HG02943 (cell line): Measurements from ENCODE around the gene NSUN7.

ENCODE experiments used
- ATAC-seq: cut with Tn5 transposase; IDR thresholded peaks from one replicate; pipeline ENCODE4 v1.9.1; 2021; ENCODE audit warnings: mild to moderate bottlenecking, low read depth, moderate library complexity; ENCODE audit not compliant: unreplicated experiment

The NSUN7 gene

DNA sequence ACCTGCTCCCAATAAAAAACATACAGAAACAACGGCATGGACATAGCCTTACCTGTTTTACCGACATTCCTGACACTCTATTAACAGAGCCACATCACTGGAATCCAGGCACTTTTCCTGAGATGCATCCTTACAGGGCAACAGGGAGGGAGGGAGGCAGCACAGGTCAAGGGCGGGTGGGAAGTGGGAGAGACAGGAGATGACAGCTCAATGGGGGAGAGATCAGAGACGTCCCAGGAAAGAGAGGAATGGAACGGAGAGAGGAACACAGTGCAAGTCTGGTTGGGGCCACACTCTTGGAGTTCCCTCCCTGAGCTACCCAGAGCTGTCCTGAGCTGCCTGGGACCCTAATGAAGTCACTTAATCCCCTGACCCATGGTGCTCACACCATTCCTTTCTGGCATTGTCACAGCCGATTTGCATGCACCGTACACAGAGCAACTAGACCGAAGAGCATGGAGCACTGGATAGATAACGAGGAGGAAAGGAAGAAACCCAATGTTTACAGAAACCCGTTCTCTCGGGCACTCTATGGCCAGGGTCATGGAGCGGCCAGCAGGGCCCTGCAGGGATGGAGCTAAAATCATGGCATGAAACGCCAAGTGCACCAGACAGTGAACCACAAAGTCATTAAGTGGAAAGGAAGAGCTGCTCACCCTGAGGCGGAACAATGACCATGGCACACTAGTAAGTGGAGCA, 93.1 kb downstream of the NSUN7 start:
- no peak for ATAC-seq

DNA sequence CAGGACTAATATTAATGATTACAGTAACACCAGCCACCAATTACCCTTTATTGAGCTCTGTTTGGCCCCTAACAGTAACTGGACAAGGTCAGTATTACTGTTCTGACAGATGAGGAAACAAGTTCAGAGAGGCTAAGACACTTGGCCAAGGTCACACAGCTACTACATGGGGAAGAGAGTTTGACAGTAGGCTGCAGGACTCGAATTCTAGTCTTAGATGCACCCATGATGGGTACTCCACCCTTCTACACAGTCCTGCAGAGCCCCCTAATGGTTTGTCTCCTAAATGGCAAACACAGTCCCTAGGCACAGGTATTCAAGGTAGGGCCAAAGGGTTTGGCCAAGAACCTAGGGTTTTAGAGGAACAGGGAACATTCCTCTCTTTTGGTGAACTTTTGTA, 93.9 kb downstream of the NSUN7 start:
- no peak for ATAC-seq

DNA sequence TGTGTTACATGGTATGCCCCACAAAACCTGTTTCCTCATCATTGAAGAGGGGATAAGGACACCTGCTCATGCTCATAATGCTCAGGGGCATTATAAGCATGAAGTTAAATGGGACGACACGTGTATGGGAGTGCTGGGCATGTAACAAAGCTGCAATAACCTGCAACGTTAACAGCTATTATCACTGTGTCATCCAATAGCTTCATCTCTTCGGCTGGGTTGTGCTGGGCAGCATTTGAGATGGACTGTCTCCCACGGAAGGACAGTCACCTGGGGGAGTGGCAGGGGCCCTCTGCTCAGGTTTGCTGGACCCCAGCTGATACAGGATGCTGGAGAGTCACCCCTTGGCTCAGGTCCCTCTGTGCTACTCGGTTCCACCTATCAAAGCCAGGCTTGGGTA, 94.5 kb downstream of the NSUN7 start:
- ATAC-seq, result no peak

DNA sequence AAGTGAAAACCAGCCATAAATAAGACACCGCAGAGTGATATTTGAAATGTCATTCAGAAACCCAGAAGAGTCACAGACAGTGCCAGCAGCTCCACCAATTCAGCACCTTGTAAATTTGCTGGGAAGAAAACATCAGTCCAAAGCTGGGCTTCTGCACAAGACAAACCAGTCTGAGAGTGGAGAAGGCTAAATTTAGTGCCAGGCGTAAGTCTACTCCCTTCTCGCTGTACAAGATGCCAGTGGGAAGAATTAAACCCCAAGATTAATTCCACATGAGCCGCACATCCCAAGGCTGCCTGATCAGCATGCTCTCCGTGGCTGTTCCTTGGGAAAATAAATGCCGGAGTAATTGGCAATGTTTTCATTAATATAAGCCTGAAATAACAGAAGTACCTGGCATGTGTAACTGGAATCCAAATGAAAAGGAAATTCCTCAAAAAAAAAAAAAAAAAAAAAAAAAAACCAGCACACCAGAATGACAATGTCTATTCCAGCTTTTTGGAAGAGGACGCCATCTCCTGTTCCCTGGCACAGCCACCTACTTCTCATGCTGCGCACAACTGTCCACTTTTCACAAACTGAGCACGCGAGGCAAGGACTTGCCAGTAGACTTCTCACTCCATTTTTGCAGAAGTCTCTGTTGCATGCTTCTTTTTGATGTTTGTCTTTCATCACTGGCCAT, 95.5 kb downstream of the NSUN7 start:
- no peak for ATAC-seq

DNA sequence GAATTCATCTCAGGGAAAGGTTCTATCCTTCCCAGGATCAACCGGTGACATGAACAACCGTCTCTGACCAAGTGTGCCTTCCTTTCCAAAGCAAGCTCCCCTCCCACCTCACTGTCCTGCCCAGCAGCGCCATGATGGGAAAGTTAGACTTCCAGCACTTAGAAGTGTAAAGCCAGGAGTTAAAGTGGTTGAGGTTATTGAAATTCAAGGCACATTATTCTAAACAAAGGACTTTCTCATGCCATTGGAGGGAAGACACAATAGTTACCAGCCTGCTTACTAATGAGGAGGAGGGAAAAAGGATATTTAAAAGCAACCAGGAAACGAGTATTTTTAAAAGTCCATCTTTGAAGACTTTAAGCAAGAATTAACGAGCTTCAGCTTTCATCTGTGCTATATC, 96.8 kb downstream of the NSUN7 start:
- no peak for ATAC-seq

DNA sequence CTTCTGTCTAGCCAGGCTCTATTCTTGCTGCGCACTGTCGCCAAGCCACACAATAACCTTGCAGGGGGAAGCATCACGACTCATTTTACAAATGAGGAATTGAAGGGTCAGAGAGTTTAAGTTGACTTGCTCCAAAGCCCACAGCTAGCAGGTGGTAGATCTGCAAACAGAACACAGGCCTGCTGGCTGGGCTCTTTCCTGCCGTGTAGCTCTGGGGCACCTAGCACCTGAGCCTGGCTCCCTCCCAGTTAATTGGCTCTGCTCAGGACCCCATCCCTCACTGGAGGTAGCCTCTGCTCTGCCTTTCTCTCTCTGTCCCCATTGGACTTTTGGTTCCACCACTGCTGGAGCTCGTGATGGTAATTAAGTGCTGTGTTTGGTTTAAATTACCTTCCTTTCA, 98.5 kb downstream of the NSUN7 start:
- ATAC-seq, result no peak

DNA sequence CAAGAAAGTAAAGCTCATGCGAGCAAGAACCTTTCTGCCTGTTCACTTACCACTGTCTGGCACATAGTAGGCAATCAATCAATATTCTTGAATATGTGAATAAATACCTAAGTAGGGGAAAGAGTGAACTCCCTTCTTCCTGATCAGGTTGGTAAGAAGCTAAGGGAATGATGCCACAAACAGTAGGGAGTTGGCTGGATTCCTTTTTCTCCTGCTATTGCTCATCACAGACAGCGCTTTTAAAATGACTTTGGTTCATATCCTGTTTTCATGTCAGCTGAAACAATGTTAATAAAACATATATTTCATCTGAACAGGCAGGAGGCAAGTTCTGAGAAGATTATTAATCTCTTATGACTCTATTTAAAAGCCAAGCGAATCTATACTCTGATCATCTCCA, 99.2 kb downstream of the NSUN7 start:
- no peak for ATAC-seq

DNA sequence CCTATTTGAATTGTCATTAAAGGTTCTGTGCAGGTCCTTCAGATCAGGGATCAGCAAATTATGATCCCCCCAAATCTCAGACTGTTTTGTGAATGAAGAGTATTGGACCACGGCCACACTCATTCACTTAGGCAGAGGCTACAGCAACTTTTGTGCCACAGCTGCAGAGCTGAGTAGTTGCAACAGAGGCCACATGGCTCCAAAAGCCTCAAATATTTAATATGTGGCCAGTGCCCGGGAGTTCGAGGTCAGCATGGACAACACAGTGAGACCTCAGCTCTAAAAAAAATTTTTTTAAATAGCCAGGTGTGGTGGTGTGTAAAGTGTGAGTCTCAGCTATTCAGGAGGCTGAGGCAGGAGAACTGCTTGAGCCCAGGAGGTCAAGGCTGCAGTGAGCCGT, 100.7 kb downstream of the NSUN7 start:
- ATAC-seq, result no peak

DNA sequence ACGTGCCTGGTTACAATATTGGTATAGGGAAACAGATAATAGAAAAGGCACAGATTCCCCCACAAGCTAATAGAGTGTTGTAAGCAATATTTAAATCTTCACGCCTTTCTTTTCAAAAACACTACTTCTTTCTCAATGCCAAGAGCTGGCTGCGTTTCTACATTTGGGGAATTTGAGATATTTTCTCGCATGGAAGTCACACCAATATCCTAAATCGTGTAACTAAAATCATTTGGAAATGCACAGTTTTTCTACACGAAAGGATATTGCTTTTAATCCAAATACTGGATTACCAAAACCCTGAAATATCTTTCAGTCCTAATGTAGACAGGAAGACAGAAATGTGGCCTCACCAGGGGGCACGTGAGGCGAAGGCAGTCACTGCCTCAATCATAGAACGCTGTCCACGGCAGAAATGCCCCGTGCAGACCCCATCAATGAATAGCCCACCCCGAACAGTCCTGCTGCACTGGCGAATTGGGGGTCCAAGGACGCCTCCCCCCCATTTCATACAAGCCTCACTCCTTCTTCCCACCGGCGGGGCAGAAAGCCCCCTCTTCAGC, 106.6 kb downstream of the NSUN7 start:
- no peak for ATAC-seq

DNA sequence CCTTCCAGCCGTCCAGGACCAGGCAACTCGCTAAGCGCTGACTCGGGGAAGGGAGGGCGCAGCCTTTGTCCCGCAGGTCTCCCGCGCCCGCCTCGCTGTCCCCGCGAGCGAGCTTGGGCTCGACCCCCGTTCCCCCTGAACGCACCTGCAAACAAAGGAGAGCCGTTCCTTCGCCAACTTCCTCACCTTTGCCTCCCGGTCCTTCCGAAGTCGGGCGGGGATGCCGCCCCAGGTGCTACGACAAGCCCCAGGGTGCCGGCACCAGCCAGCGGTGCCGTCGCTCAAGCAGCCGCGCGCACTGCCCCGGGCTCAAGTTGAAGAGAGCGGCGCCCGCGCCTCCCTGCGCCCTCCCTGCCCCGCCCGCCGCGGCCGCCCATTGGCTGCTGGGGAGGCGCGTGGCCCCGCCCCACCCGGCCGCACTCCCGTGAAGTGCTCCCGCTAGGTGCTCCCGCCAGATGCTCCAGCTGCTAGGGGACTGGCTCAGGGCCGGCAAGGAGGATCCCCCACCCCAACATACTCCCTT, 107.1 kb downstream of the NSUN7 start:
- peak; percentile 89 for ATAC-seq

DNA sequence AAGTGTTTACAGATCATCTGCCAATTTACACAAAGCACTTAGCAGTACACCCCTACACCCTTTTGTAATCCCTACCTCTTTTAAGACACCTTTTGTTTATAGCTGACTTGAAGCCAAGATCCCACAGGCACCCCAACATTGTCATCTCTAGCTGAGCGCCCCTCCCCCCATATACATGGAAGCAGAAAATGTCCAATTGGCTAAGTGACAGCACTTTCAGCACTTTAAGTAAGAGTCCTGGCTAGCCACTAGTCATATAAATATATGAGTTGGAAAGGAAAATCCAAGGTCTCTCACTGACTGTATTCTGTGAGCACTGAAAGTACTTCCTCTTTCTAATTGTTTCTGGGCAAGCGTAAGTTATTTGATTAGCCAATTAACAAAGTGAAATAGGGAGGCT, 108.2 kb downstream of the NSUN7 start:
- no peak for ATAC-seq

DNA sequence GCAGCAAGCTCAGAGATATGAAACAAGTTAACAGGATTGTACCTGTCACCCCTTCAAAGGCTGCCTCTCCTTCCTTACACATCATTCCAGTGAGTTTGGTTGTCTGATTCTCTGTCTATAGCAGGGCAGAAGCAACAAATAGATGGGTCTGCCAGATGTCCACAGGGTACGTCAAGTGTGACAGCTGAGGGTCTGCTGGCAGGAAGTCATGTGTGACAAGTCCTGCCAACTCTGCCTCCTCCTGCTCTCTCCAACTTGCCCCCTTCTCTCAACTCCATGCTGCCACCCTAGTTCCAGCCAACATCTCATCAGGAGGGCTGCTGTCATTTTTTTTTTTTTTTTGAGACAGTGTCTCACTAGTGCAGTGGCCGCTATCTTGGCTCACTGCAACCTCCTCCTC, 109.2 kb downstream of the NSUN7 start:
- no peak for ATAC-seq
